ENCODE measurements around the gene PAXX. TPM values are rescaled to one million over a fixed set of nuclear protein-coding genes. Genes with fewer than 3 reads are reported as not detected.

PAXX gene
- total and polyA plus RNA-seq, 9 of the 15 experiments (the other 6 are each of a cell fraction or from before 2014, with no cell fraction given), result 1.2 to 175 (median 38.5) TPM

DNA sequence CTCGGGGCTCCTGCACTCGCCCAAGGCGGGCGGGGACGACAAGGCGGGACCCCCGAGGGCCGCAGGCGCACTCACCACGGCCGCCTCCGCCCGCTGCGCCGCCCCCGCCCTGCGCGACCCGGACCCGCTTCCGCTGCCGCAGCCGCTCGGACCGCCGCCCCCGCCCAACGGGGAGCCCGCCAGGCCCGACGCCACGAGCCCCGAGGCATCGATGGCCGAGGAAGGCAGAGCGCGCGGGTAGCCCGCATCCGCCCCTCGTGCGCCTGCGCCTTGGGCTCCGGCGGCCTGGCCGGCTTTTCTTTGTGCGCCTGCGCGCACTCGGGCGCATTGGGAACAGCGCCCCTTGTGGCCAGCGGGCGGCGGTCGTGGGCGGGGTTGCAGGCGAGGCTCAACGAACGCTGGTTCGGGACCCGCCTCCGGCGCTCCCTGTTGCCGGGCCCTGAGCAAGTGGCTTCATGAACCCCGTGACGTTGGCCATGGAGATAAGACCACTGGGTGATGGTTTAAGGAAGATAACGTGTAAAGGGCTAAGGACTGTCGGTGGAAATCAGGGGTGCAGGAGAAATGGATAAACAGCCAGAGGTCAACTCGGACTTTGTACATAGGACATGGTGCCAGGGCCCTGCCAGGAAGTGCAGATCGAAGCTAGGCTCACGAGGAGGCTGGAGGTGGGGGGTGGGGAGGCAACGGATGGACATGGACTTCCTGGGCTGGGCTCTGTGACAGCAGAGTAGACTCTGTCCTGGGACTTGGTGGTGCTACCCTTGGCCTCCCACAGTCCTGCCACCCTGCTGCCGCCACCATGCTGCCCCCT lies 47.5 kb upstream of the PAXX start, which contains the start of the genes C8G and FBXW5 (continued):
- TF ChIP-seq, protein P1, sequence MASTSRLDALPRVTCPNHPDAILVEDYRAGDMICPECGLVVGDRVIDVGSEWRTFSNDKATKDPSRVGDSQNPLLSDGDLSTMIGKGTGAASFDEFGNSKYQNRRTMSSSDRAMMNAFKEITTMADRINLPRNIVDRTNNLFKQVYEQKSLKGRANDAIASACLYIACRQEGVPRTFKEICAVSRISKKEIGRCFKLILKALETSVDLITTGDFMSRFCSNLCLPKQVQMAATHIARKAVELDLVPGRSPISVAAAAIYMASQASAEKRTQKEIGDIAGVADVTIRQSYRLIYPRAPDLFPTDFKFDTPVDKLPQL (IDR thresholded peaks at IDR 0.05; ENCODE audit: extremely low read depth, insufficient read length), result no peak
- TF ChIP-seq TCFL5 (CRISPR knock-in tag; conservative IDR thresholded peaks at IDR 0.05) (no peak), ZBTB49 (CRISPR knock-in tag; IDR thresholded peaks at IDR 0.05; ENCODE audit: borderline replicate concordance) (no peak), NCOR1 (IDR thresholded peaks at IDR 0.05) (no peak), NR2C1 (IDR thresholded peaks at IDR 0.05) (peak; percentile 52; the same call in 1 of the 2 replicates), NR2C1 (tag; IDR thresholded peaks at IDR 0.05) (peak; percentile 68; the same call in 1 of the 2 replicates), ZZZ3 (IDR thresholded peaks at IDR 0.05) (no peak), SRSF9 (IDR thresholded peaks at IDR 0.05; ENCODE audit: borderline replicate concordance, low read depth, low read length) (no peak), GABPB1 (CRISPR knock-in tag; IDR thresholded peaks at IDR 0.05) (peak; percentile 82), ZNF408 (CRISPR knock-in tag; IDR thresholded peaks at IDR 0.05; ENCODE audit: low read depth) (no peak), CREB5 (CRISPR knock-in tag; IDR thresholded peaks at IDR 0.05) (no peak), ZKSCAN1 (IDR thresholded peaks at IDR 0.05; ENCODE audit: low read depth, low read length) (0 out of 2 replicates have a peak, but pooled peaks have one; percentile 34)
- TF ChIP-seq, protein P2, sequence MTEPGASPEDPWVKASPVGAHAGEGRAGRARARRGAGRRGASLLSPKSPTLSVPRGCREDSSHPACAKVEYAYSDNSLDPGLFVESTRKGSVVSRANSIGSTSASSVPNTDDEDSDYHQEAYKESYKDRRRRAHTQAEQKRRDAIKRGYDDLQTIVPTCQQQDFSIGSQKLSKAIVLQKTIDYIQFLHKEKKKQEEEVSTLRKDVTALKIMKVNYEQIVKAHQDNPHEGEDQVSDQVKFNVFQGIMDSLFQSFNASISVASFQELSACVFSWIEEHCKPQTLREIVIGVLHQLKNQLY (CRISPR knock-in tag; conservative IDR thresholded peaks at IDR 0.05), result no peak

All from K562 (cell line).